ENCODE measurements around the gene MAD1L1. TPM values are rescaled to one million over a fixed set of nuclear protein-coding genes. Genes with fewer than 3 reads are reported as not detected.
"Not testable (repeated sequence)": the region's sequence is repeated elsewhere in the genome, so short reads cannot be mapped to it uniquely, and the experiment has no call there.

MAD1L1 gene
- total RNA-seq, 2 donors from 2014 or later, result 51.2 to 63.8 TPM

DNA sequence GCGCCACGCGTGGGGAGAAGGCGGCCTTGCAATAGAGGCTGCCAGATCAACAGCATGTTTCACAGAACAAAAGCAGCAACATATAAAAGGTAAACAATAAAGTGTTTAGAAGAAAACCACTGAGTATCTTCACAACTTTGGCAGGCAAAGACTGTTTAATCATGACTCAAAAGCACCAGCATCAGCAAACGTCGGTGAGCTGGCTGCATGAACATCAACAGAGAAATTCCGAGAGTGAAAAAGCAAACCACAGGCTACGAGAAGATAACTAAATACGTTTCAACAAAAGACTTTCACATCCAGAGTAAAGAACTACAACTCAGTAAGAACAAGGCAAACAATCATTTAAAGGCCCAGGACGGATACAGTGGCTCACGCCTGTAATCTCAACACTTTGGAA is 172.0 kb downstream of the MAD1L1 start:
- Mint-ChIP-seq H3K4me3 (no peak overlapping the region), H3K27ac (no peak overlapping the region), H3K36me3 (ENCODE audit: insufficient read depth in 2 of 2) (peaks cover 6 to 9% of the 10 kb centered on the region in 2 donors), H3K4me1 (ENCODE audit: low read depth) (peaks cover 14% of the 10 kb centered on the region), H3K27me3 (ENCODE audit: low read depth) (no peaks in the 10 kb centered on the region), H3K9me3 (peaks cover 2 to 6% of the 10 kb centered on the region in 2 donors)
- ATAC-seq (replicated peaks in 1 of 2) (no peak), DNase-seq (no peak)

DNA sequence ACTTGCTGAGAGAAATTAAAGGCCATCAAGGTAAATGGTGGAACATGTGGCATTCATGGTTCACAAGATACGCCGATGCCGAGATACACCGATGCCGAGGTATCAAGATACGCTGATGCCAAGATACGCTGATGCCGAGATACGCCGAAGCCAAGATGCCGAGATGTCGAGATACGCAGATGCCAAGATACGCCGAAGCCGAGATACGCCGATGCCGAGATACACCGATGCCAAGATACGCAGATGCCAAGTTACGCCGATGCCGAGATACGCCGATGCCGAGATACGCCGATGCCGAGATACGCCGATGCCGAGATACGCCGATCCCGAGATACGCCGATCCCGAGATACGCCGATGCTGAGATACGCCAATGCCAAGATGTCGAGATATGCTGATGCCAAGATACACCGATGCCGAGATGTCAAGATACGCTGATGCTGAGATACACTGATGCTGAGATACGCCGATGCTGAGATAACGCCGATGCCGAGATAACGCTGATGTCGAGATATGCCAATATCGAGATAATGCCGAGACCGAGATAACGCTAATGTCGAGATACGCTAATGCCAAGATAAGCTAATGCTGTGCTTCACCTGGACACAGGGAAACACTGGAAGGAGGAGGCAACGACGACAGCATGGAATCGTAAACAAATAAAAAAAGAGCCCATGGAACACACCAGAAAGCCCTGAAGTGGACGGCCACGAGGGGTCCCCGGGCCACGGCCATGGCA is 172.6 kb downstream of the MAD1L1 start:
- no peak for ATAC-seq (replicated peaks in 1 of 2)
- no peak for DNase-seq
- Mint-ChIP-seq H3K9me3 (peaks cover 2 to 6% of the 10 kb centered on the region in 2 donors), H3K27me3 (ENCODE audit: low read depth) (no peaks in the 10 kb centered on the region), H3K4me3 (no peak overlapping the region), H3K36me3 (ENCODE audit: insufficient read depth in 2 of 2) (peaks cover 6 to 9% of the 10 kb centered on the region in 2 donors), H3K4me1 (ENCODE audit: low read depth) (peaks cover 14% of the 10 kb centered on the region), H3K27ac (no peak overlapping the region)

DNA sequence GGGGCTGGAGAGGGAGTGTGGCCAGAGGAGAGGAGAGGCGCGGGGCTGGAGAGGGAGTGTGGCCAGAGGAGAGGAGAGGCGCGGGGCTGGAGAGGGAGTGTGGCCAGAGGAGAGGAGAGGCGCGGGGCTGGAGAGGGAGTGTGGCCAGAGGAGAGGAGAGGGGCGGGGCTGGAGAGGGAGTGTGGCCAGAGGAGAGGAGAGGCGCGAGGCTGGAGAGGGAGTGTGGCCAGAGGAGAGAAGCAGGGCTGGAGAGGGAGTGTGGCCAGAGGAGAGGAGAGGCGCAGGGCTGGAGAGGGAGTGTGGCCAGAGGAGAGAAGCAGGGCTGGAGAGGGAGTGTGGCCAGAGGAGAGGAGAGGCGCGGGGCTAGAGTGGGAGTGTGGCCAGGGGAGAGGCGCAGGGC is 174.5 kb downstream of the MAD1L1 start:
- not testable (repeated sequence) for H3K9me3 Mint-ChIP-seq; ATAC-seq (replicated peaks in 1 of 2); H3K4me3 Mint-ChIP-seq; H3K27me3 Mint-ChIP-seq (ENCODE audit: low read depth); H3K36me3 Mint-ChIP-seq (ENCODE audit: insufficient read depth in 2 of 2); H3K27ac Mint-ChIP-seq; DNase-seq; H3K4me1 Mint-ChIP-seq (ENCODE audit: low read depth)

DNA sequence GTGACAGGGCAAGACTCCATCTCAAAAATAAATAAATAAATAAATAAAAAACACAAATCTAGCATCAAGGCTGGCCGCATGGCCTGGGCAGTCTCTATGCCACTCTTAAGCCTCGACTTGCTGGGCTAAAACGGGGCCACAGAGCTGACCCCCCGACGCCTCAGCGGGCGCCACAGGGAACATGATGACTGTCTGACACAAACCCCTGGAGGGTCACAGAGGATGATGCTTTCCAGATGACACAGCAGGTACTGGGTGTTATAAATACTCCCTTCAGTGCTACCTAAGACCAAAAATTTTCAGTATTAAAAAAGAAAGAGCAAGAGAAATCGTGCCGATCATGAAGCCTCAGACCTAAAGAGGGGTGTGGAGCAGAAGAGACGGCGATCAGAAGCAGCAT is 176.8 kb downstream of the MAD1L1 start:
- Mint-ChIP-seq H3K27me3 (ENCODE audit: low read depth) (no peaks in the 10 kb centered on the region), H3K4me1 (ENCODE audit: low read depth) (no peaks in the 10 kb centered on the region), H3K4me3 (no peak overlapping the region), H3K36me3 (ENCODE audit: insufficient read depth in 2 of 2) (peaks cover 6 to 9% of the 10 kb centered on the region in 2 donors), H3K9me3 (peaks cover 2 to 6% of the 10 kb centered on the region in 2 donors), H3K27ac (no peak overlapping the region)
- ATAC-seq (replicated peaks in 1 of 2) (no peak), DNase-seq (no peak)

DNA sequence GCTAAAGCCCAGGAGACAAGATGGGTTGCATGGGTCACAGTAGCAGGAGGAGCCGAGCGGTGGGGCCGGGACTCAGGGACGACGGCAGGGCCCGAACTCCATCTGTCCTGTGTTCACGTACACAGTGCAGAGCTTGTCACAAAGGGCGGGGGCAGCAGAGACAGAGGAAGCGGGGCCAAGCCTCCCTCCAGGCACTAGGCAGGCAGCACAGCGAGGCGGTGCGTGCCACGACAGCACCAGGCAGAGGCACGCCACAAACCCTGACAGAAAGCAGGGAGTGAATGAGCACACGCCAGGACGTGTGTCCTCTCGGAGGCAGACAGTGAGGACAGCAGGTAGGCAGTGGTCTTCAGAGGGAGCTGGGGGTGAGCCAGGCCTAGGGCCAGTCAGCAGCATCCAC is 177.8 kb downstream of the MAD1L1 start:
- Mint-ChIP-seq H3K9me3 (peaks cover 0 to 3% of the 10 kb centered on the region in 2 donors), H3K36me3 (ENCODE audit: insufficient read depth in 2 of 2) (peaks cover 1 to 5% of the 10 kb centered on the region in 2 donors), H3K4me3 (no peak overlapping the region), H3K27ac (no peak overlapping the region), H3K27me3 (ENCODE audit: low read depth) (no peaks in the 10 kb centered on the region), H3K4me1 (ENCODE audit: low read depth) (no peaks in the 10 kb centered on the region)
- no peak for ATAC-seq (replicated peaks in 1 of 2)
- DNase-seq, result no peak

DNA sequence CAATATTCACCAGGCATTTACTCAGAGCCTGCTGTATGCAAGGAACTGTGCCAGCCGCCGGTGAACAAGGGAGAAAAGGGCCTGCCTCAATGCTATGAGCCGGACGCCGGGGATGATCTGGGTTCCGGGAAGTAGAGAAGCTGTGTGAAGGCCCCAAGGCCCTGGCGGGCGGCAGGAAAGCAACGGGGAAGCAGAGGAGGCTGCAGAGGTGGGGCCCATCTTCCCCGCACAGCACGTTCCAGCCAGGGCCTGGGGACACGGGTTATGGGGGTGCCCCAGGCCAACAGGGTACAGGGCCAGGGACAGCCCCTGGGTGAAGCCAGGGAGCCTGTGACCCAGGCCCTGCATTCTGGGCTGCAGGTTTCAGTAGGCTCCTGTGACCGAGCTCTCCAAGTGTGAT is 179.3 kb downstream of the MAD1L1 start:
- Mint-ChIP-seq H3K4me3 (no peak overlapping the region), H3K4me1 (ENCODE audit: low read depth) (no peaks in the 10 kb centered on the region), H3K27ac (no peak overlapping the region), H3K36me3 (ENCODE audit: insufficient read depth in 2 of 2) (peaks cover 0 to 1% of the 10 kb centered on the region in 2 donors), H3K27me3 (ENCODE audit: low read depth) (no peaks in the 10 kb centered on the region), H3K9me3 (no peaks in the 10 kb centered on the region)
- no peak for ATAC-seq (replicated peaks in 1 of 2)
- no peak for DNase-seq

DNA sequence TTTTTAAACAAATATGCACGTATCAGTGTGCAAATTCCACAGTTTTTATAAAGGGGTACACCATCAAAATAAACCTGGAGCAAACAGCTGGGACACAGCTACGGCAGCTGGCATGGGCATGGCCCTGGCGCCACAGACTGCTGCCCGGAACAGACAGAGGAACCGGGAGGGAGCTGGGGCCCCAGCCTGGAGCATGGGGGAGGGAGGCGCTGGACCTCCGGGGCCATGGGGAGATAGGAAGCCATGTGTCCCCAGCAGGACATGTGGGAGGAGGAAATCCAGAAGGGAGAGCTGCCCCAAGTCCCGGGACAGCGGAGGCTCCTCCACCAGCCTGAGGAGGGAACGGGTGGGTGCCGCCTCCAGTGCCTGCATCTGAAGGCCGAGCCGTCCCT is 180.1 kb downstream of the MAD1L1 start:
- DNase-seq, result no peak
- H3K4me3 Mint-ChIP-seq, result no peak overlapping the region

DNA sequence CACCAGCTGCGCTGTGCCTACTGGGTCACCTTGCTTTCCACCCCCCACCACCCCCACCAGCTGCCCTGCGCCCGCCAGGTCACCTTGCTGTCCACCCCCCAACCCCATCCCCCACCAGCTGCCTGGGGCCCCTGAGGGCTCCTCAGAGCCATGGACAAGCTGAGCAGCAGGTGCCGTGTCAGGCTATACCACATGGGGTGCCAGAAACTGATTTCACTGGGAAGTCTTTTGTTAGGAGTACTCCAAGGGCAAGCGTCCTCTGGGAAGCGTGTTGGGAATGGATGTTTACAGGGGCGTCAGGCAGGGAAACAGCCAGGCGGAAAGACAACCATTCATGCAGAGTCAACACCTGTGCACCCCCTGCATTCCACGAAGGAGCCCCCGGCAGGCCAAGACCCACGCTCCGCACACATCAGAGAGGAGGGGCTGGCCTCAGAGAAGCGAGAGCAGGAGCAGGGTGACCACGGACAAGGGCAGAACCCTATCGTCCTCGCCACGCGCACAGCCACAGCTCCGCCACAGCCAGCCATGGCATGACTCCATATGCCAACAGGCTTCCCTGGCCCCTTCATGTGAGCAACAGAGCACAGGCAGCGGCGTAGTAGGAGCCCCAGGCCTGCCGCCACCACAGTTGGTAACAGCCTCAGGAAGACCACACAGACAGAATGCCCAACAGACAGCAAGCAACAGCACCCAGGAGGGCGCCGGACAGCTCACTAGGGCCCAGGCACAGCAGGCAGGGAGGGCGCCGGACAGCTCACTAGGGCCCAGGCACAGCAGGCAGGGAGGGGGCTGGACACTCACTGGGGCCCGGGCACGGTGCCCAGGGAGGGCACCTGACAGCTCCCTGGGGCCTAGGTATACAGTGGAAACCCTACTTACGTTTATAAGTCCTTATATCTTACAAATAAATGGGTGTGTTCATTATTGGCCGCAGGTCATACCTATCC is 180.8 kb downstream of the MAD1L1 start:
- no peaks in the 10 kb centered on the region for H3K9me3 Mint-ChIP-seq
- no peak for ATAC-seq (replicated peaks in 1 of 2)
- no peaks in the 10 kb centered on the region for H3K27me3 Mint-ChIP-seq (ENCODE audit: low read depth)
- no peak overlapping the region for H3K4me3 Mint-ChIP-seq
- no peaks in the 10 kb centered on the region for H3K4me1 Mint-ChIP-seq (ENCODE audit: low read depth)
- H3K36me3 Mint-ChIP-seq (ENCODE audit: insufficient read depth in 2 of 2), result no peaks in the 10 kb centered on the region
- DNase-seq, result no peak
- no peak overlapping the region for H3K27ac Mint-ChIP-seq

More for the DNA sequence above, 180.1 kb downstream of the MAD1L1 start:
- H3K27ac Mint-ChIP-seq, result no peak overlapping the region
- H3K27me3 Mint-ChIP-seq (ENCODE audit: low read depth), result no peaks in the 10 kb centered on the region
- H3K4me1 Mint-ChIP-seq (ENCODE audit: low read depth), result no peaks in the 10 kb centered on the region
- H3K9me3 Mint-ChIP-seq, result no peaks in the 10 kb centered on the region
- H3K36me3 Mint-ChIP-seq (ENCODE audit: insufficient read depth in 2 of 2), result peaks cover 0 to under 1% of the 10 kb centered on the region in 2 donors
- no peak for ATAC-seq (replicated peaks in 1 of 2)

DNA sequence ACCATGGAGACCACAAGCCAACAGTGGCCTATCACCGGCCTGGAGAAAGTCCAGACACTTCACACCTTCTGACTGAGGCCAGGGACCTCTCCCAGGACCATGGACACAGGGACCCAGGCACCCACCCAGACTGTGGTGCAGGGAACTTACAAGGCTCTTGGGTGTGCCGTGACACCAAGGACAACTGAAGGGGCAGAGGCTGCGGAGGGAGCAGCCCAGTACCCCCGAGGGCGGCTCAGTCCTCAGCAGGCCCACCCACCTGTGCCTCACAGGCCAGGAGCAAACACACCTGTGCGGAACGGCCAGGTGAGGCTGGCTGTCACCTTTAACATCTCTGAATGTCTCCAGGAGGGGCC is 182.3 kb downstream of the MAD1L1 start:
- DNase-seq (no peak), ATAC-seq (replicated peaks in 1 of 2) (peak in 1 of 2 donors; percentile 11)
- H3K27ac Mint-ChIP-seq, result no peak overlapping the region
- H3K27me3 Mint-ChIP-seq (ENCODE audit: low read depth), result no peaks in the 10 kb centered on the region
- no peaks in the 10 kb centered on the region for H3K4me1 Mint-ChIP-seq (ENCODE audit: low read depth)
- H3K4me3 Mint-ChIP-seq, result no peak overlapping the region
- no peaks in the 10 kb centered on the region for H3K36me3 Mint-ChIP-seq (ENCODE audit: insufficient read depth in 2 of 2)
- H3K9me3 Mint-ChIP-seq, result no peaks in the 10 kb centered on the region

DNA sequence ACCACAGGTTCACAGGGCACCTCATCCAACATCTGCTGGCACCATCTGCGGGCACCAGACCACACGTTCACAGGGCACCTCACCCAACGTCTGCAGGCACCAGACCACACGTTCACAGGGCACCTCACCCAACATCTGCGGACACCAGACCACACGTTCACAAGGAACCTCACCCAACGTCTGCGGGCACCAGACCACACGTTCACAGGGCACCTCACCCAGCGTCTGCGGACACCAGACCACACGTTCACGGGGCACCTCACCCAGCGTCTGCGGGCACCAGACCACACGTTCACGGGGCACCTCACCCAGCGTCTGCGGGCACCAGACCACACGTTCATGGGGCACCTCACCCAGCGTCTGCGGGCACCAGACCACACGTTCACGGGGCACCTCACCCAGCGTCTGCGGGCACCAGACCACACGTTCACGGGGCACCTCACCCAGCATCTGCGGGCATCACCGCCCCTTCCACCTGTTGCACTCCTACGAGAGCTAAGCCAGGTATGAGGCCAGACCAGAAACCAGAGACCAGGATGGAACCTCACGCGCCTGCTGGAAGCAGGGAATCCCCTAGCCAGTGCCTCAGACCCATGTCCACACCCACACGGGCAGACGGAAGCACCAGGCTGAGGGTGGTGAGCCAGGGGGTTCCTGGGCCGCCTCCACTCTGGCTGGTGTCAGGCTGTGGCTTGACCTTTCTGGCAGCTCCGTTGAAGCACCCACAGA is 182.8 kb downstream of the MAD1L1 start:
- Mint-ChIP-seq H3K27ac (no peak overlapping the region), H3K27me3 (ENCODE audit: low read depth) (no peaks in the 10 kb centered on the region), H3K9me3 (no peaks in the 10 kb centered on the region), H3K36me3 (ENCODE audit: insufficient read depth in 2 of 2) (no peaks in the 10 kb centered on the region), H3K4me3 (no peak overlapping the region), H3K4me1 (ENCODE audit: low read depth) (no peaks in the 10 kb centered on the region)
- DNase-seq, result peak; percentile 19
- ATAC-seq (replicated peaks in 1 of 2), result peak; percentile 43 to 46

DNA sequence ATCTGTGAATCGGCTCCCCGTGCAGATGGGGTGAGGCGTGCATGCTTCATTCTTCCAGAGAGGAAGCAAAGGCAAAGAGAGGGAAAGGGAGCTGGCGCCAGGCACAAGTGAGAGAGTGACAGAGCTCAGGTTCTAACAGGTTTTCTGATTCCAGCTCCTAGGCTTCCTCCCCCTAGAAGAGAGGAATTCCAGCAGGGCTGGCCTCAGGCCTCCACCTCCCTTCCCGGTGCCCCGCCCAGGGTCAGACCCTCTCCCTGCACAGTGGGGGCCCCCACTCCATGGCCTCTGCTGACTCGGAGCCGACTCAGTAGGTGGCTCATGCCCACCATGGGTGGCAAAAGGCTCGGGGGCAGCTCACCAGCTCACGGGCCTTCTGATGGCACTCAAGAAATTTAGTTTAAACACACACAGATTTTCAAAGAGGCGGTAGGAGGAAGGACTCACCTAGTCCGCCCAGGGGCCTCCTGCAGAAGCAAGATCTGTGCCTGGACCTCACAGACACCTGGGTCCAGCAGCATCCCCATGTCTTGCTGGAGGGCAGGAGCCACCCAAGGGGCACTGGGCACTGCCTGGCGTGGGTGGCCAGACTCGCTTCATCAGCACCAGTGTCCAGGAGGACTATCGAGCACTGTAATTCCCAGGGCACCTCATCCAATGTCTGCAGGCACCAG is 183.5 kb downstream of the MAD1L1 start:
- H3K27ac Mint-ChIP-seq, result peak overlapping the region; percentile 31
- H3K4me3 Mint-ChIP-seq, result no peak overlapping the region
- H3K27me3 Mint-ChIP-seq (ENCODE audit: low read depth), result no peaks in the 10 kb centered on the region
- DNase-seq (no peak), ATAC-seq (replicated peaks in 1 of 2) (no peak)
- no peaks in the 10 kb centered on the region for H3K4me1 Mint-ChIP-seq (ENCODE audit: low read depth)
- no peaks in the 10 kb centered on the region for H3K9me3 Mint-ChIP-seq
- H3K36me3 Mint-ChIP-seq (ENCODE audit: insufficient read depth in 2 of 2), result no peaks in the 10 kb centered on the region

DNA sequence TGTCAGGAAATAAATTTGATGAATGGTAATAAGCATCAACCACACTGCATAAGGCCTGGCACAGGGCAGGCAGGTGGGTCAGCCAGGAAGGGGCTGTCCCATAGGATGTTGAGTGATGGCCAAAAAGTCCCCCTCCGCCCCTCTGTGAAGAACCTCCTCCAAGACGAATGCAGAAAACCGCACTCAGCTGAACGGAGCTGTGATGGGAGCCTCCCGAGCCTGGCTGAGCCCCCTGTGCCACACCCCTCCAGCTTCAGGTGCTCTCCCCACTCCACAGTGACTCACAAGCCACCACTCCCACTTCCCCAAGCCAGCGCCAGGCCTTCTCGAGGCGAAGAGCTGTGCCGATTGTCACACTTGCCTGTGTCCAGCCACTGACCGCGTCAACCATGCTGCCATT is 184.2 kb downstream of the MAD1L1 start:
- H3K27ac Mint-ChIP-seq, result no peak overlapping the region
- H3K9me3 Mint-ChIP-seq, result no peaks in the 10 kb centered on the region
- H3K4me3 Mint-ChIP-seq, result no peak overlapping the region
- no peaks in the 10 kb centered on the region for H3K4me1 Mint-ChIP-seq (ENCODE audit: low read depth)
- ATAC-seq (replicated peaks in 1 of 2) (no peak), DNase-seq (no peak)
- no peaks in the 10 kb centered on the region for H3K36me3 Mint-ChIP-seq (ENCODE audit: insufficient read depth in 2 of 2)
- no peaks in the 10 kb centered on the region for H3K27me3 Mint-ChIP-seq (ENCODE audit: low read depth)

Data from activated T-cell treated with anti-CD3 and anti-CD28 coated beads, Interleukin-2, amount 50 U/mL, for 72 hours (primary cell).